ENCODE data around the gene DHRSX. TPM values are rescaled to one million over a fixed set of nuclear protein-coding genes. Genes with fewer than 3 reads are reported as not detected.

DHRSX gene
- total and polyA plus RNA-seq, 2 experiments from 2014 or later, result 37.2 to 71.7 TPM

DNA sequence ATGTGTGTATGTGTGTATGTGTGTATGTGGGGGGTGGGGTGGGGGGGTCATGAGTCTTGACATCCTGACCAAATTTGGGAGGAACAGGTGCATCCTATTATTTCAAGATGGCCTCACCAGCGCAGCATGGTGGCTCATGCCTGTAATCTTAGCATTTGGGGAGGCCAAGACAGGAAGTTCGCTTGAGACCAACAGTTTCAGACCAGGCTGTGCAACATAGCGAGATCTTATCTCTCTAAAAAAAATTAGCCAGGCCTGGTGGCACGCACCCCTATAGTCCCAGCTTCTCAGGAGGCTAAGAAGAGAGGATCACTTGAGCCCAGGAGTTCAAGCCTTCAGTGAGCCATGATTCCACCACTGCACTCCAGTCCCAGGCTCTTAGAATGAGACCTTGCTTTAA, 47.0 kb upstream of the DHRSX start:
- no peak for DNase-seq (ENCODE audit: low spot score)
- peaks cover 22% of the 10 kb centered on the region for H3K4me1 ChIP-seq (ENCODE audit: insufficient read depth)
- H3K36me3 ChIP-seq (replicated peaks; ENCODE audit: insufficient read depth, low read depth), result no peaks in the 10 kb centered on the region
- H2AFZ ChIP-seq, result no peak overlapping the region
- 79% methylated on average over 4 of the region's 4 CpGs for WGBS (ENCODE audit: low lambda C conversion rate, missing lambda C conversion rate)
- H3K79me2 ChIP-seq, result no peaks in the 10 kb centered on the region
- H3K9me2 ChIP-seq (replicated peaks; ENCODE audit: insufficient read depth), result no peaks in the 10 kb centered on the region
- no peak overlapping the region for H3K27ac ChIP-seq
- no peaks in the 10 kb centered on the region for H3K9me3 ChIP-seq (ENCODE audit: low read depth)
- no peaks in the 10 kb centered on the region for H3K27me3 ChIP-seq
- no peak overlapping the region for H3K4me3 ChIP-seq
- H3K4me2 ChIP-seq, result no peak overlapping the region
- TF ChIP-seq EZH2 (IDR thresholded peaks at IDR 0.05; ENCODE audit: borderline replicate concordance) (no peak), EZH2phosphoT487 (IDR thresholded peaks at IDR 0.05; ENCODE audit: low read depth, severe bottlenecking, unreplicated experiment) (no peak)
- TF ChIP-seq, protein P1, sequence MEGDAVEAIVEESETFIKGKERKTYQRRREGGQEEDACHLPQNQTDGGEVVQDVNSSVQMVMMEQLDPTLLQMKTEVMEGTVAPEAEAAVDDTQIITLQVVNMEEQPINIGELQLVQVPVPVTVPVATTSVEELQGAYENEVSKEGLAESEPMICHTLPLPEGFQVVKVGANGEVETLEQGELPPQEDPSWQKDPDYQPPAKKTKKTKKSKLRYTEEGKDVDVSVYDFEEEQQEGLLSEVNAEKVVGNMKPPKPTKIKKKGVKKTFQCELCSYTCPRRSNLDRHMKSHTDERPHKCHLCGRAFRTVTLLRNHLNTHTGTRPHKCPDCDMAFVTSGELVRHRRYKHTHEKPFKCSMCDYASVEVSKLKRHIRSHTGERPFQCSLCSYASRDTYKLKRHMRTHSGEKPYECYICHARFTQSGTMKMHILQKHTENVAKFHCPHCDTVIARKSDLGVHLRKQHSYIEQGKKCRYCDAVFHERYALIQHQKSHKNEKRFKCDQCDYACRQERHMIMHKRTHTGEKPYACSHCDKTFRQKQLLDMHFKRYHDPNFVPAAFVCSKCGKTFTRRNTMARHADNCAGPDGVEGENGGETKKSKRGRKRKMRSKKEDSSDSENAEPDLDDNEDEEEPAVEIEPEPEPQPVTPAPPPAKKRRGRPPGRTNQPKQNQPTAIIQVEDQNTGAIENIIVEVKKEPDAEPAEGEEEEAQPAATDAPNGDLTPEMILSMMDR (IDR thresholded peaks at IDR 0.05; ENCODE audit: poor library complexity), result no peak
- no peaks in the 10 kb centered on the region for H4K20me1 ChIP-seq (ENCODE audit: insufficient read depth, poor library complexity, severe bottlenecking)

DNA sequence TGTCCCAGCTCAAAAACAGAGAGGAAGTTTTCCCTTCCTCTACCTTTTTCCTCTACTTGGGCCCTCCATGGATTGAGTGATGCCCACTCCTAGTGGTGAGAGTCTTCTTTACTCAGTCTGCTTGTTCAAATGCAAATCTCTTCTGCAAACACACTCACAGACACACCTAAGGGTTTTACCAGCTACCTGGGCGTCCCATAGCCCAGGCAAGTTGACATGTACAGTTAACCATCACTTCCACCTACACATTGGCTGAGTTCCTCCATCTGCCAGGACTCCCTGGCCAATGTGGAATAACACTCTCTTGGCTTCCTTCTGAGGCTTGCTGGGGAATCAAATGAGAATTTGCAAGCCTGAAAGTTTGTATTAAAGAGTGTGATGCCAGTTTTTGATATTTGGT, 45.7 kb upstream of the DHRSX start:
- no peaks in the 10 kb centered on the region for H3K36me3 ChIP-seq (replicated peaks; ENCODE audit: insufficient read depth, low read depth)
- no peak overlapping the region for H3K4me3 ChIP-seq
- H3K9me2 ChIP-seq (replicated peaks; ENCODE audit: insufficient read depth), result no peaks in the 10 kb centered on the region
- TF ChIP-seq, protein P1 (IDR thresholded peaks at IDR 0.05; ENCODE audit: poor library complexity), result no peak
- TF ChIP-seq EZH2phosphoT487 (IDR thresholded peaks at IDR 0.05; ENCODE audit: low read depth, severe bottlenecking, unreplicated experiment) (no peak), EZH2 (IDR thresholded peaks at IDR 0.05; ENCODE audit: borderline replicate concordance) (no peak)
- no peaks in the 10 kb centered on the region for H3K27me3 ChIP-seq
- no peak overlapping the region for H3K4me2 ChIP-seq
- no peaks in the 10 kb centered on the region for H4K20me1 ChIP-seq (ENCODE audit: insufficient read depth, poor library complexity, severe bottlenecking)
- no peak for DNase-seq (ENCODE audit: low spot score)
- H2AFZ ChIP-seq, result no peak overlapping the region
- no peaks in the 10 kb centered on the region for H3K9me3 ChIP-seq (ENCODE audit: low read depth)
- no peak overlapping the region for H3K27ac ChIP-seq
- H3K79me2 ChIP-seq, result no peaks in the 10 kb centered on the region
- peaks cover 10% of the 10 kb centered on the region for H3K4me1 ChIP-seq (ENCODE audit: insufficient read depth)
- 94% methylated on average over 1 of the region's 1 CpG for WGBS (ENCODE audit: low lambda C conversion rate, missing lambda C conversion rate)

DNA sequence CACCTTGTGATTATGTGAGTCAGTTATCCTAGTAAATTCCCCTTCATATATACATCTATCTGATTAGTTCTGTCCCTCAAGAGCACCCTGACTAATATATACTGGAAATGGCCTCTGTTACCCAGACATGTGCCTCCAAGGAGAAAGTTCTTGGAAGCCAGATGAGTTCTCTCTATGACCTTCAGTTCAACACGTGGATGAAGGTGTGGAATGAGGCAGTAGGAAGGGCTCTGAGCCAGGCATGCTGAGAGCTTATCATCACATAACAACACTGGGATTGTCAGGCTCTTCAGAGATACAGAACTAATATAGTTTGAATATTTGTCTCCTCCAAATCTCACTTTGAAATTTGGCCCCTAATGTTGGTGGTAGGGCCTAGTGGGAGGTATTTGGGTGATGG, 44.4 kb upstream of the DHRSX start:
- no peak for DNase-seq (ENCODE audit: low spot score)
- Histone ChIP-seq H2AFZ (no peak overlapping the region), H3K4me2 (no peak overlapping the region), H4K20me1 (ENCODE audit: insufficient read depth, poor library complexity, severe bottlenecking) (no peaks in the 10 kb centered on the region), H3K36me3 (replicated peaks; ENCODE audit: insufficient read depth, low read depth) (no peaks in the 10 kb centered on the region), H3K27ac (no peak overlapping the region), H3K4me3 (no peak overlapping the region), H3K9me2 (replicated peaks; ENCODE audit: insufficient read depth) (no peaks in the 10 kb centered on the region), H3K9me3 (ENCODE audit: low read depth) (no peaks in the 10 kb centered on the region), H3K27me3 (no peaks in the 10 kb centered on the region), H3K79me2 (no peaks in the 10 kb centered on the region), H3K4me1 (ENCODE audit: insufficient read depth) (peaks cover 9% of the 10 kb centered on the region)
- TF ChIP-seq EZH2phosphoT487 (IDR thresholded peaks at IDR 0.05; ENCODE audit: low read depth, severe bottlenecking, unreplicated experiment) (no peak), EZH2 (IDR thresholded peaks at IDR 0.05; ENCODE audit: borderline replicate concordance) (no peak)
- TF ChIP-seq, protein P1 (IDR thresholded peaks at IDR 0.05; ENCODE audit: poor library complexity), result no peak
- WGBS (ENCODE audit: low lambda C conversion rate, missing lambda C conversion rate), result 67% methylated on average over 1 of the region's 1 CpG
